Measurements from ENCODE around the gene MBD4. TPM values are rescaled to one million over a fixed set of nuclear protein-coding genes. Genes with fewer than 3 reads are reported as not detected.
"Not testable (repeated sequence)": the region's sequence is repeated elsewhere in the genome, so short reads cannot be mapped to it uniquely, and the experiment has no call there.

MBD4 gene
- total and polyA plus RNA-seq, 4 donors: 16.7 to 49.8 (median 36.2) TPM

GRCh38 chr3:129399145-129399894 is 40.4 kb downstream of the MBD4 start:
- Histone ChIP-seq H3K27me3 (ENCODE audit: control insufficient read depth in 3 of 3, insufficient read depth in 3 of 3, low read length in 2 of 3) (no peaks in the 10 kb centered on the region), H3K9ac (ENCODE audit: insufficient read depth in 1 of 2, low read length in 2 of 2) (peak overlapping the region; percentile 65 to 71), H3K27ac (ENCODE audit: low read depth in 1 of 2, low read length in 1 of 2) (peak overlapping the region; percentile 84 to 88), H3K36me3 (ENCODE audit: control insufficient read depth in 4 of 4, insufficient read depth in 4 of 4, low read length in 4 of 4) (peaks cover 0 to 11% (median 4%) of the 10 kb centered on the region in 4 donors), H3K4me3 (peak overlapping the region; percentile 95), H3K9me3 (ENCODE audit: control insufficient read depth in 4 of 4, insufficient read depth in 3 of 4, low read length in 3 of 4) (no peaks in the 10 kb centered on the region), H3K4me1 (ENCODE audit: control insufficient read depth in 5 of 5, insufficient read depth in 5 of 5, low read length in 5 of 5) (peaks cover 0 to 13% (median 4%) of the 10 kb centered on the region in 5 donors)
- DNase-seq (peak; percentile 91 to 99 (median 99)), ATAC-seq (ENCODE audit: insufficient read depth, low FRiP score) (peak; percentile 90)
- TF ChIP-seq CTCF (IDR thresholded peaks at IDR 0.05; ENCODE audit: control extremely low read depth, extremely low read depth): peak; percentile 82
- 0% methylated on average over 25 of the region's 25 CpGs for WGBS, 2 donors

DNA sequence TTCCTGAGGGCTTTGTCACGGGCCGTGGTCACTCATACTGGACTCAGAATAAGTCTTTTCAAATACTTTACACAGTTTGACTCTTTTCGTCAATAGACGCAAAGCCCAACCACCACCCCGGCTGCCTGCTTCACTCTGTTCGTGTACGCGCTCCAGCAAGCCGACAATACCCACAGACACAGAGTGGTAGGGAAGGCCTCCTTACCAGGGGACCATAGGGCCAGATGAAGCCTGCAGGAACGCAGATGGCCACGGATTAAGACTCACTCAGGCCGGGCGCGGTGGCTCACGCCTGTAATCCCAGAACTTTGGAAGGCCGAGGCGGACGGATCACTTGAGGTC is 41.0 kb downstream of the MBD4 start:
- no peak for ATAC-seq (ENCODE audit: insufficient read depth, low FRiP score)
- H3K4me3 ChIP-seq: peak overlapping the region; percentile 95

DNA sequence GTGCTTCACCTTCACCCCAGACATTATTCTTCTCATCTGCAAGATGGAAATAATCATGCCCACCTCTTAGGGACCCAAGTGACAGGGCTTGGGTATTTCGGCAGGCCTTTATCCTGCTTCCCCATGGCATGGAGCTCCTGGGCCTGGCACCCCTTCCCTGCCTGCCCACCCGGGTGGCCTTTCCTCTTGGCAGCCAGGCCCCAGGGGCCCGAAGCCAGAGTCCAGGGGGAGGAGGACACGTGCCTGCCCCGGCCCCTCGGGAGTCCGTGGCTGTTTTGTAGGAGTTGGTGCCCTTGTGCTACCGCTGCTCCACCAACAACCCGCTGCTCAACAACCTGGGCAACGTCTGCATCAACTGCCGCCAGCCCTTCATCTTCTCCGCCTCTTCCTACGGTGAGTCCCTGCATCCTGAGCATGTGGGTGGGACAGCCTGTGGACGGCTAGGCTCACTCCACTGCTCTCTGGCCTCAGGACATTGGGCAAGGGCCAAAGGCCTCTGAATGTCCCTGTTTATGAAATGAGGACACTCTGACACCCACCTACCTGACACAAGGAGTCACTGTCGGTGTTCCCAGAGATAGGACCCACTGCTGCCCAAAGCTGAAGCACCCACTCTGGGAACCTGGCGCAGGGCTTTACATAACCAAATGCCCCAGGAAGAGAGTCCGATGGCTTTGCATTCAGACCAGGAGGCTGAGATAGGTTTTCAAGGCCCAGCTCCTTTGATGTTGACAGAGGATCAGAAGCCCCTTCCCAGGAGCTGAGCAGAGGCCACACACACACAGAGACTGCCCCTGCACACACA is 45.8 kb downstream of the MBD4 start:
- not testable (repeated sequence) for H3K9ac ChIP-seq (ENCODE audit: insufficient read depth in 1 of 2, low read length in 2 of 2); H3K9me3 ChIP-seq (ENCODE audit: control insufficient read depth in 4 of 4, insufficient read depth in 3 of 4, low read length in 3 of 4); ATAC-seq (ENCODE audit: insufficient read depth, low FRiP score); H3K27me3 ChIP-seq (ENCODE audit: control insufficient read depth in 3 of 3, insufficient read depth in 3 of 3, low read length in 2 of 3); DNase-seq; H3K4me3 ChIP-seq
- Histone ChIP-seq H3K27ac (ENCODE audit: low read depth in 1 of 2, low read length in 1 of 2) (peak overlapping the region in 1 of 2 donors; percentile 4), H3K36me3 (ENCODE audit: control insufficient read depth in 4 of 4, insufficient read depth in 4 of 4, low read length in 4 of 4) (peaks cover 8 to 33% (median 13%) of the 10 kb centered on the region in 4 donors), H3K4me1 (ENCODE audit: control insufficient read depth in 5 of 5, insufficient read depth in 5 of 5, low read length in 5 of 5) (peaks cover 0 to 17% (median 4%) of the 10 kb centered on the region in 5 donors)
- 82 to 88% methylated on average over 9 to 14 of the region's 17 CpGs for WGBS, 2 donors

More for the DNA sequence above, 41.0 kb downstream of the MBD4 start:
- Histone ChIP-seq H3K9me3 (ENCODE audit: control insufficient read depth in 4 of 4, insufficient read depth in 3 of 4, low read length in 3 of 4) (no peaks in the 10 kb centered on the region), H3K27me3 (ENCODE audit: control insufficient read depth in 3 of 3, insufficient read depth in 3 of 3, low read length in 2 of 3) (no peaks in the 10 kb centered on the region), H3K27ac (ENCODE audit: low read depth in 1 of 2, low read length in 1 of 2) (peak overlapping the region; percentile 84 to 88), H3K36me3 (ENCODE audit: control insufficient read depth in 4 of 4, insufficient read depth in 4 of 4, low read length in 4 of 4) (peaks cover 0 to 12% (median 4%) of the 10 kb centered on the region in 4 donors), H3K4me1 (ENCODE audit: control insufficient read depth in 5 of 5, insufficient read depth in 5 of 5, low read length in 5 of 5) (peaks cover 0 to 13% (median 4%) of the 10 kb centered on the region in 5 donors), H3K9ac (ENCODE audit: insufficient read depth in 1 of 2, low read length in 2 of 2) (peak overlapping the region; percentile 65 to 71)
- no peak for TF ChIP-seq CTCF (IDR thresholded peaks at IDR 0.05; ENCODE audit: control extremely low read depth, extremely low read depth)
- peak in 1 of 3 donors; percentile 13 for DNase-seq
- WGBS, 2 donors: 1 to 2% methylated on average over 18 of the region's 18 CpGs

GRCh38 chr3:129393271-129393670 is 46.5 kb downstream of the MBD4 start:
- DNase-seq: no peak
- Histone ChIP-seq H3K9me3 (ENCODE audit: control insufficient read depth in 4 of 4, insufficient read depth in 3 of 4, low read length in 3 of 4) (no peaks in the 10 kb centered on the region), H3K27ac (ENCODE audit: low read depth in 1 of 2, low read length in 1 of 2) (peak overlapping the region in 1 of 2 donors; percentile 4), H3K9ac (ENCODE audit: insufficient read depth in 1 of 2, low read length in 2 of 2) (no peak overlapping the region), H3K36me3 (ENCODE audit: control insufficient read depth in 4 of 4, insufficient read depth in 4 of 4, low read length in 4 of 4) (peaks cover 8 to 33% (median 13%) of the 10 kb centered on the region in 4 donors), H3K4me3 (no peak overlapping the region), H3K27me3 (ENCODE audit: control insufficient read depth in 3 of 3, insufficient read depth in 3 of 3, low read length in 2 of 3) (no peaks in the 10 kb centered on the region), H3K4me1 (ENCODE audit: control insufficient read depth in 5 of 5, insufficient read depth in 5 of 5, low read length in 5 of 5) (peaks cover 0 to 17% (median 4%) of the 10 kb centered on the region in 5 donors)
- WGBS, 2 donors: 68 to 80% methylated on average over 6 of the region's 6 CpGs
- no peak for ATAC-seq (ENCODE audit: insufficient read depth, low FRiP score)
- no peak for TF ChIP-seq CTCF (IDR thresholded peaks at IDR 0.05; ENCODE audit: control extremely low read depth, extremely low read depth)

- not testable (repeated sequence) for H3K9me3 ChIP-seq (ENCODE audit: control insufficient read depth in 4 of 4, insufficient read depth in 3 of 4, low read length in 3 of 4); H3K9ac ChIP-seq (ENCODE audit: insufficient read depth in 1 of 2, low read length in 2 of 2); H3K4me3 ChIP-seq; H3K27me3 ChIP-seq (ENCODE audit: control insufficient read depth in 3 of 3, insufficient read depth in 3 of 3, low read length in 2 of 3); ATAC-seq (ENCODE audit: insufficient read depth, low FRiP score); H3K27ac ChIP-seq (ENCODE audit: low read depth in 1 of 2, low read length in 1 of 2); DNase-seq
- 85 to 94% methylated on average over 7 to 8 of the region's 8 CpGs for WGBS, 2 donors
- H3K4me1 ChIP-seq (ENCODE audit: control insufficient read depth in 5 of 5, insufficient read depth in 5 of 5, low read length in 5 of 5): peaks cover 0 to 16% (median 0%) of the 10 kb centered on the region in 5 donors
- H3K36me3 ChIP-seq (ENCODE audit: control insufficient read depth in 4 of 4, insufficient read depth in 4 of 4, low read length in 4 of 4): peaks cover 9 to 33% (median 15%) of the 10 kb centered on the region in 4 donors
Observed at GRCh38 chr3:129392106-129392887, 47.5 kb downstream of the MBD4 start.
